Breast epithelium (tissue), 3 donors: ENCODE measurements around the gene NXN.

Experiments
- CTCF ChIP-seq, 3 donors: fragments of 450-650 bp; IDR thresholded peaks; one replicate each; pipeline ENCODE4 v1.5.1; 2016 to 2017; ENCODE audit warnings: antibody characterized with exemption in 3 of 3, mild to moderate bottlenecking in 3 of 3, moderate library complexity in 3 of 3
- POLR2A ChIP-seq: fragments of 450-650 bp; IDR thresholded peaks from one replicate; pipeline ENCODE4 v1.6.1; 2016; ENCODE audit warnings: antibody characterized with exemption, mild to moderate bottlenecking, moderate library complexity

GRCh38 chr17:850851-851763 is 128.5 kb downstream of the NXN start:
- TF ChIP-seq CTCF (IDR thresholded peaks at IDR 0.05) = no peak
- TF ChIP-seq POLR2A = no peak
